Measurements from ENCODE around the gene HCLS1.
"Not testable (repeated sequence)": the region's sequence is repeated elsewhere in the genome, so short reads cannot be mapped to it uniquely, and the experiment has no call there.

HCLS1 gene

DNA sequence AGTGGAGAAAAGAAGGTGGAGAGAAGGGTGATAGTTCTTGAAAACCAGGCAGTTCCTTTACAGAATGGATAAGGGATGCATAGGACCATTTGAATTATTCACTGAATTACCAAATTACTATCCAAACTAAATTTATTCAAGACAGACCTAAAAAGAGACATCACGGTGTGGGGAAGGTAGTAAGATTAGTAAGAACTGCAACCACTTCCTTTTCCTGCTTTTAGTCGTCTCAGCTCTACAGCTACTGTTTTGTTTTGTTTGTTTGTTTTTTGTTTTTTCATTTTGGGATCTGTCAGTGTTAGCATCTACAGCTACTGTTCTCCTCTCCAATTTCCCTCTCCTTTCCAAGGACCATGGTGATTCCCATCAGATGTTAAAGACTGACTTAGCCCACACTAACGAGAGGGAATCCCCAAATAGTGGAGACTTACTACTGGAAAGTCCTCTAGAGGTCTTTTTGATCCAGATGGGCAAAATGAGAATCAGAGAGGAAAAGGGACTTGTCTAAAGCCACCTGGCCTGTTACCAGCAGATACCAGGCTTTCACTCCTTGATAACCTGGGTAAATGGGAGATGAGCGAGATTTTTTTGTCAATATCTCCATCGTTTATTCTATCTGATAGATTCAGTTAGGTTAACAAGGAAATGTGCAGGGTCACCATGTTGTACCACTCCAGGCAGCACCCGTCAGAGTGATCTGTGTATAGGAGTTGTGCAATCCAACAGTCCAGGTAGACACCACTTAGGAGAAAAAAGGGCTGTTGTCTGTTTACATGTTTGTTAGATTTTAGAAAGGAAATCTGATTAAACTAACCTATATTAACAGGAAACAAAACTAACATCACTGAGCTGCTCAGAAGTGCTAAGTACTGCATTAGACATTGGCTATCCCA is 6.0 kb downstream of the HCLS1 start:
- no peak for FAIRE-seq

DNA sequence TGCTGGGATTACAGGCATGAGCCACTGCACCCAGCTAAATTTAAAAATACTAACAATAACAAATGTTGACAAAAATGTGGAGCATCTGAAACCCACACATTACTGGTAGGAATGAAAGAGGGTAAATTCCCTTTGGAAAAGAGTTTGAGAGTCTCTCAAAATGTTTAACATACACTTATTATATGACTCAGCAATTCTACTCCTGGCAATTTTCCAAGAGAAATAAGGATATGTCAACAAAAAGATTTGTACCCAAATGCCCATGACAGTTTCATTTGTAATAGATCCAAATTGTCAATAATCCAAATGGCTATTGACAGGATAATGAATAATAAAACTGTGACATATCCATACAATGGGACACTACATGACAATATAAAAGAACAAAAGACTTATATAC is 9.0 kb downstream of the HCLS1 start:
- FAIRE-seq: no peak

DNA sequence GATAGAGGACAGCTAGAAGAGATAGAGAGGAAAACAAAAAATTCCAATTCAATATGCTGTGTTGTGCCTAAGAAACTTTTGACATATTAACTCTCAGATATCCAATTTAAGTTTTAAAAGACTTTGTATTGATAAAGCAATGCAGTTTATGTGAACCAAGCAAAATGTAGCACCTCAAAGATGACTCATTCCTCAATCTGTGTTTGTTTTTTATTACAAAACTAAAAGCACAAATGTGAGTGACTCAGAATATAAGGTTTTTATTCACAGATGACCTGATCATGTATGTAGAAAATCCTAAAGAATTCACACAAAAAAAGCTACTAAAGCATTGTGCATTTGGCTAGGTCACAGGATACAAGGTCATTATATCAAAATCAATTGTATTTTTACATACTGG is 11.1 kb downstream of the HCLS1 start:
- no peak for FAIRE-seq

DNA sequence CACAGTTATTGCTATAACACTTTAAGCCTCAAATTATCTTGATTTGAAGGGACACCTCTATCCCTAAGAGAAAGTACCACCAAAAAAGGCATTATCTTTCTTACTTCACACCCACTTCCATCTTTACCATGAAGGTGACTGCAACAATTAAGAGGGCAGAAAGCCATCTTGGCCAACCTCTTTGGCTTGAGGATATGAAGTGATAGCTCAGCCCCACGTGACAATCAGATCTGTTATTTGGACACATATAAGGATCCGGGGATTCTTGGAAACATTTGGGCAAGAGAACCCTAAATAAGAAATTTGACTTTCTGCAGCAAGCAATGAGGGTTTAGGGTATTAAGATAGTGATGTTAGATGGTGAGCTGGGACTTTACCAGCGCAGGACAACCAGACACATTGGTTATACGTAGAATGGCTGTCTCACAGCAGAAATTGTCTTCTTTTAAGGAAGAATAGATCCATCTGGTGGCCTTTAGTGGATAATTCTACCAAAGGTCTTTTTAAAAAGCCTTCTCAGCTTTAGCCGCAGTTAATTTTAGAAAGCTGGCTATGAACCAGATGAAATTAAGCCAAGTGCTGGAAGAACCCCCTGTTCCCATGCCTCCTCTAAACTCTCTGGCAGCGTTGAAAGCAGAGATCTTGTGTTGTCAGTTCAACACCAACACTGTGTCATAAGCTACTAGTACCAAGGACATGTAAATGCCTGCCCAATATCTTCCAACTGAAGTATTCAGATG is 12.3 kb downstream of the HCLS1 start:
- no peak for FAIRE-seq

DNA sequence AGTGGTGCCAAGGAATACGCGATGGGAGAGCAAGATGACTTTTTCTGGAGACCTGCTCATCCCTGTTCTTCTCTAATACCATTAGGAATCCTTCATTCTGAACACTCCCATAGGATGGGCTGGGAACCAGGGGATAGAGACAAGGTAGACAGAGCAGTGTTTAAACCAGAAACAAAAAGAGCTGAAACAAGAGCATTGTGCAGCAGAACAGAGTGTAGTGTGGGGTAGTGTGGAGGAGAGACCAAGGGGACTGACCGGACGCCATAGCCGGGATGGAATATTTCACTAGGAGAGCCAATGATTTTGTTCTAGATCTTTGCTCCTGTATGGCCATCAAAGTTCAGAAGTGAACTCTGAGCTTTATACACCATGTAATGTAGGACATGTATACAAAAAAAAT is 15.6 kb downstream of the HCLS1 start:
- FAIRE-seq: no peak

DNA sequence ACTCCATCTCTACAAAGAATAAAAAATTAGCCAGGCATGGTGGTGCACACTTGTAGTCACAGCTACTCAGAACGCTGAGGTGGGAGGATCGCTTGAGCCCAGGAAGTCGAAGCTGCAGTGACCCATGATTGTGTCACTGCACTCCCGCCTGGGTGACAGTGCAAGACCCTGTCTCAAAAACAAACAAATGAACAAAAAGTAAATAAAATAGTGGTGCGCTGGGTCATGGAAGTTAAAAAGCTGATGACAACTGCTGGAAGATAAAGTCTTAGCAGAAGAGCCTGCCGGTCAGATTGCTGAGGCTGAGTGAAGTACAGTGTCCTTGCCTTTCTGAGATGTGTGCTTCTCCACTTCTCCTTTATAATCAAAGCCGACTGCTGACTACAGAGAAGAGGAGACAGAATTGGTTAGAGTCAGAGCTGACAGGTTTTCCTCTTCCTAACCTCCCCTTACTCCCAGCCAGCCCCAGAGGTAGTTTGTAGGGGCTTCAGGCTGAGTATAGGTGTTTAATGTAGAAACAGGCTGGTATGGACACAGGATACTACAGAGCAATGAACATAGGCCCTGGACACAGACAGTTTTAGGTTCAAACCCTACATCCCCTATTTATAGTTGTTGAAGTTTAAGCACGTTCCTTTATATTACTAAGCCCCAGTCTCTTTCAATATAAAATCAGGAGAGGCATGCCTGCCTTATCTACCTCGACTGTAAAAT is 17.9 kb downstream of the HCLS1 start:
- FAIRE-seq: no peak

DNA sequence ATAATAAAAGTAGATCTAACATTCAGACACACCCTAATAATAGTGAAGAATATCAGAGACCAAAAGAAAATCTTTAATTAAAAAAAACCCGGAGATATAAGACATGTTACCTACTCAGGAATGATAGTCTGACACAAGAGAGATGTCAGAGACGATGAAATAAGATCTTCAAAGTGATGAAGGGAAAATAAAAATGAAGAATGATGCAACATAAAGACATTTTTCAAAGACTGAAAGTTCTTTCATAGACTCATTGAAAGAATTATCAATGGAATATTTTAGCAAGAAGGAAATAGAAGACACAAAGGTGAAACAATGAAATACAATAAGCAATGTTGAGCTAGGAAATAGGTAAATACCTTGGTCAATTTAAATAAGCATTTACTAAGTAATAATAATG is 19.6 kb downstream of the HCLS1 start:
- FAIRE-seq: no peak

DNA sequence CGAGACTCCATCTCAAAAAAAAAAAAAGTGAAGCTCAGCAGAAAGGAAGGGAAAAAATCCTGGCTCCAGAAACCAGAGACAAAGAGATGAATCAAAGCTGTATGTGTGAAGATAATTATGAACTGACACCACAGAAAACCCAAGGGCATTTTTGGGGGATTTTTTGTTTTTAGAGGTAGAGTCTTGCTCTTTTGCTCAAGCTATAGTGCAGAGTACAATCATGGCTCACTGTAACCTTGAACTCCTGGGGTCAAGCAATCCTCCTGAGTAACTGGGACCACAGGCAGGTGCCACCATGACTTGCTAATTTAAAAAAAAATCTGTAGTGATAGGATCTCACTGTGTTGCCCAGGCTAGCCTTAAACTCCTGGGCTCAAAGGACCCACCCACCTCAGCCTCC is 22.8 kb downstream of the HCLS1 start:
- FAIRE-seq: no peak

DNA sequence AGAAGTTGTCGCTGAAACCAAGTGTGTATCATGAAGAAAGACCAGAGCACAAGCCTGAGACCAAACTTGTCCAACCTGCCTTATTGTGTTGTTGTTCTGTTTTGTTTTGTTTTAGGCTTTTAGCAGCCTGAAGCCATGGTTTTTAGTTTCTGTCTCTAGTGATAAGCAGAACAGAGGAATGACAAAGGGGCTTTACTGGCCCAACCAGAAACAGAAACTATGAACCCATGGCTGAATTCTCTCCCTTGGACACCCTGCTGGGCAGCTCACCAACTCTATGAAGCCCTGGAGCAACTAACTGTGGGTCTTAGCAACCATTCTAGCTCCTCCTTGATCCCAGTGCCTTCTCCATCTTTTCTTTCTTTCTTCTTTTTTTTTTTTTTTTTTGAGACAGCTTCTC is 30.3 kb downstream of the HCLS1 start:
- no peak for FAIRE-seq

DNA sequence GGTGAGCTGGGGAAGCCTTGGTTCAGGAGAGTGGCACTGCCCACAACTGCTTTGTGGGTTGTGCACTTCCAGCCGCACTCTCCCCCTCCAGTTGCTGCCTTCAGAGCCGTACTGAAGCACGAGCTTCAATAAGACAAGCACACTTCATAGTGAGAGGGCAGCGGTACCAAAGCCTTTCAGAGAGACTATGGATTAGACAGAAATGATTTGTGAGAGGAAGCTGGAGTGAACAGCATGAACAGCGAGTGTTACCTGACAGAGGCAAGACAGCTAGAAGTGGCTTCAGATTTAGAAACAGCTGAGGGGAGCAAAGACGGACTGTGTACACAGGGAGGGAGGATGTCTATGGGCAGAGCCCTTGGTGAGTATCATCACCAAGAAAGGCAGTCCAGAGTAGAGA is 31.1 kb downstream of the HCLS1 start:
- no peak for FAIRE-seq

DNA sequence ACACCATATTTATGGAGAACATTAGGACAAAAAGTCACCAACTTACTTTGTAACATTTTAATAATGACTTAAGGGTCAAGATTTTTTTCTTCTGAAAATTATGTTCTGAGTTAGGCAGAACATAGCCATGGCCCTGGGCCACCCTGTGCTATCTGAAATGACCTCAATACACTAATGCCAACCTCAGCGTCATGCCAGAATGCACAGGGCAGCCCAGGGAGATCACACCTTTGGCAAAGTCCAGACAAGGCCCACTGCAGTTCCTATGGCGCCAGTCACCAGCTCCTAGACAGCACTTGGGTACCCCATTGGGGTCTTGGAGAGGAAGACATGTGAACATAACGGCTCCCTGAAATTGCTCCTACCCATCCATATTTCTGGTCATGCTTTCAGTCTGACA is 33.1 kb downstream of the HCLS1 start:
- no peak for FAIRE-seq

DNA sequence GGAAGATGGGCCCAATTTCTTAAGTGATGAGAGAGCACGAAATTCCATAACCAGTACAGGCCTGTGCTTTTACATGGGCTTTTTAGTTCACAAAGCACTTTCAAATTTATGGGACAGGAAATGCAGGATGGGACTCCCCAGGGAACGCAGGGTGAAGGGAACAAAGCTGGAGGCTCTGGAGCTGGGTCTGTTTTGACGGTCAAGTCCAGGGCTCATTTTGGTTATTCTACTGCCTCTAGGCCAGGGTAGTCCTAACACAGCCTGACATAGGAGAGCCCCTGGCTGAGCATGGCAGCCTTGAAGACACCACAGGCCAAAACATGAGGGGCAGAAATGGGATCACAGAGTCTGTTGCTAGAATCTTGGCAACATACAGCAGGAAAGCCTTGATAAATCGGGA is 33.5 kb downstream of the HCLS1 start:
- FAIRE-seq: no peak

DNA sequence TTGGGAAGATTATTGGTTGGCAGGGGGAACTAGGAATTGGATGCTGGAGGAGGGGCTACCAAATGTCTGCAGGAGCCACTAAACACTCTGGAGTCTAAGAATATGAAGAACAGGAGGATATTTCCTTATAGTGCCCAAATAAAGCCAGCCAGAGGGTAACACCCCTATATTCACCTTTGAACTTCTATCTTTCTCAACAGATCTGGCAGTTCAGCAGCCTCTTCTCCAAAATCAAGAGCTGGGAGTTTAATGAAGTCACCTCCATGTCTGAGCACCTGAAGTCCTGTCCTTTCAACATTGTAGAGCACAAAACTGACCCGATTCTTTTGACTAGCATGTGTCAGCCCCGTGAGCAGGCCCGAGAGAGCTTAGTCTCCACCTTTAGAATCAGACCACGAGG is 34.2 kb downstream of the HCLS1 start:
- no peak for FAIRE-seq

DNA sequence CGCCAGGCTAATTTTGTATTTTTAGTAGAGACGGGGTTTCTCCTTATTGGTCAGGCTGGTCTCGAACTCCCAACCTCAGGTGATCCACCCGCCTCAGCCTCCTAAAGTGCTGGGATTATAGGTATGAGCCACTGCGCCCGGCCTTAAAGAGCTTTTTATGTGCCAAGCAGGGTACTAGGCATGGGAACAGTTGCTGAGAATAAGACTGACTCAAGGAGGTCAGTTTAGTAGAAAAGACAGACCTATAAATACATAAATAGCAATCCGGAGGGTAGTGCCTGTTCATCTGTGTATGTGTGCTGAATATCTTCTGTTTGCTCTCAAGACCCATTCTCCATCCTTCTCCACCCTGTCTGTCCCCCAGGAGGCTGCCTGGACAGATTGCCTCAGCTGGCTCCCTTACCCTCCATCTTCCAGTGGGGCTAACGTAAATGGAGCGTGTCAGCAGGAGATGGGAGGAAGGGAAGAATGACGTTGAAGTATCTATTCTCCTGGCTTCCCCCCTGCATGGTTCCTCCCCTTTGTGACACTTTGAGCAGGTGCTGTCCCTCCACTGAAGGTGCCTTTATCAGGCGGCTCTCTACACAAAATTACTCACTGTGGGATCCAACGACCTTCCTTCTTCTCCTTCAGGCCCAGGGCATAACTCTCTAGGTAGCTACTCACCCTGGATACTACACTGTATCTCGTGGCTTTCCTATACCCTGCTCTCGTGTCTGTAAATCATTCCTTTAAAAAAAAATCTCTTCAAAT is 36.4 kb downstream of the HCLS1 start:
- FAIRE-seq: no peak

DNA sequence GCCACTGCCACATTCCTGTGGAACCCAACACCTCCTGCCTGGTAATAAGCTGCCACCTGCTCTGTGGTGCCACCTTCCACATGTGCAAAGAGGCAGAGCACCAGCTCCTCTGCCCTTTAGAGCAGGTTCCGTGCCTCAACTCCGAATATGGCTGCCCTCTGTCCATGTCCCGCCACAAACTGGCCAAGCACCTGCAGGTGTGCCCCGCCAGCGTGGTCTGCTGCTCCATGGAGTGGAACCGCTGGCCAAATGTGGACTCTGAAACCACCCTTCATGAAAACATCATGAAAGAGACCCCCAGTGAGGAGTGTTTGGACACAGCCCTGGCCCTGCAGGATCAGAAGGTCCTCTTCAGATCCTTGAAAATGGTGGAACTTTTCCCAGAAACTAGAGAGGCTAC is 39.2 kb downstream of the HCLS1 start:
- FAIRE-seq: no peak

DNA sequence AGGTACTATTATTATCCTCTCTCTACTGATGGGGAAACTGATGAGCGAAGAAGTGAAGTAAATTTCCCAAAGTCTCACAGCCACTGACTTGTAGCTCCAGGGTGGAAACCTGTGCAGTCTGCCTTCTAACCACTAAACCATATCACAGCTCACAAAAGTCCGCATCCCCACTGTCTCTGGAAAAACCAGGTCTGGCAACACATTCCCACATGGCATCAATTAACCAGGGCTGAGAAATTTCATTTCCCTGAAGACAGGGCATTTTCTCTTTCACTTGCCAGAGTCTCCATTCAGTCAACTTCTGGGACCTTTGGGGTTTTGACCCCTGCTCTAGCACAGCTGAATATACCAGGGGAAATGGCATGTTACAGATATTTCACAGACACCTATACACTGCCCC is 41.0 kb downstream of the HCLS1 start:
- no peak for FAIRE-seq

DNA sequence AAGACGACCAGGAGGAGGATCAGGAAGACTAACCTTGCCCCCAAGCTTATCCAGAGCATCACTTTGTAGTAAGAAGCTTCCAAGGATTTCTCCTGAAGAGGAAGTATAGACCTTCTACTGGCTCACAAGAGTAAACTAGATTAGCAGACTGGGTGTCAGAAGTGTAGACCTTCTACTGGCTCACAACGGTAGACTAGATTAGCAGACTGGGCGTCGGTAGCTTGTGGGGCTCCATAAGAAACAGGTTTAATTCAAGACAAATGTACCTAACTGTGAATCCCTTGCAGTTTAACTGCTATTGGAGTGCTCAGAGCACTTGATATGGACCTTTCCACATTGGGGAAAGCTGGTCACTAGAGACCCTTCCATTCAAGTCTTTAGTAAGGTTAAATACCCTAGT is 54.6 kb downstream of the HCLS1 start:
- no peak for FAIRE-seq

DNA sequence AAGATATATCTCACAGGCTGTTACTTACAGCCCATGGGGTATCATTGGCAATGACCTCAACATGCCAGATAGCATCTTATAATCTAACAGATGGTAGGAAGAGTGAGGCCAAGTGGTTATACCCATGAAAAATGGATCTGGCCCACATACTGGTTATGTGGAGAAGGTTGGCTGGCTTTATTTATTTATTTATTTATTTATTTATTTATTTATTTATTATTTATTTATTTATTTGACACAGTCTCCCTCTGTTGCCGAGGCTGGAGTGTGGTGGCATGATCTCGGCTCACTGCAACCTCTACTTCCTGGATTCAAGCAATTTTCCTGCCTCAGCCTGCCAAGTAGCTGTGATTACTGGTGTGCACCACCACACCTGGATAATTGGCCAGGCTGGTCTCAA is 55.9 kb downstream of the HCLS1 start:
- no peak for FAIRE-seq

DNA sequence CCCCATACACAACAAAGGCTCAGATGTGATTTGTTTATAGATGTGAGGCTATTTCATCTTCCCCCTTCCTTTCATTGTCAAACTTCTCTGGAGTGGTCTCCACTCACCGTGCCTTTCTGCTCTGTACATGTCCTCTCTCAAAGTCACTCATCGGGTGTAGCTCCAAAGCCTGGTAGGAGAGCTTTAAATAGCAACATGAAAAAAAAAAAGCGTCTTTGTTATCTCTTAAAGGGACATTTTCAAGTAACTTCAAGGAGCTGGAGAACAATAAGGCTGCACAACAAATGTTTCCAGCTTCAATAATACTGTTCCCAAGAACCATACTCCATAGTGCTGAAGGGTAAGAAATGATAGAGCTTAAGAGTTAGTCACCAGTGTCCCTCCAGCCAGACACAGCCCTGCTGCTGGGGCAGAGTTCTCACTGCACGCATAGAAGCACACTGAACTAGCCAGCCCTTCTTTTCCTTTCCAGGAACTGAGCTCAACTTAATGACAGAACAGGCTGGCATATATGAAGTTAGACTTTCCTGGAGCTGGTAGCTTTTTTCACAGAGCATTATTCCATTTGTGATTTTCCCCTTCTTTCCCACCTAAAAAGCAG is 59.4 kb downstream of the HCLS1 start:
- no peak for FAIRE-seq

DNA sequence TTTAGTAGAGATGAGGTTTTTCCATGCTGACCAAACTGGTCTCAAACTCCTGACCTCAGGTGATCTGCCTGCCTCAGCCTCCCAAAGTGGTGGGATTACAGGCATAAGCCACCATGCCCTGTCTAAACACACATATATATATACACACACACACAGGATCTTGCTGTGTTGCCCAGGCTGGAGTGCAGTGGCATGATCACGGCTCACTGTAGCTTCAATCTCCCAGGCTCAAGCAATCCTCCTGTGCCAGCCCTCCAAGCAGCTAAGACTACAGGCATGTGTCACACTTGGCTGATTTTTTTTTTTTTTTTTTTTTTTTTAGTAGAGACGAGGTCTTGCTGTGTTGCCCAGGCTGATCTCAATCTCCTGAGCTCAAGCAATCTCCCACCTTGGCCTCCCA is 60.8 kb downstream of the HCLS1 start:
- not testable (repeated sequence) for FAIRE-seq

DNA sequence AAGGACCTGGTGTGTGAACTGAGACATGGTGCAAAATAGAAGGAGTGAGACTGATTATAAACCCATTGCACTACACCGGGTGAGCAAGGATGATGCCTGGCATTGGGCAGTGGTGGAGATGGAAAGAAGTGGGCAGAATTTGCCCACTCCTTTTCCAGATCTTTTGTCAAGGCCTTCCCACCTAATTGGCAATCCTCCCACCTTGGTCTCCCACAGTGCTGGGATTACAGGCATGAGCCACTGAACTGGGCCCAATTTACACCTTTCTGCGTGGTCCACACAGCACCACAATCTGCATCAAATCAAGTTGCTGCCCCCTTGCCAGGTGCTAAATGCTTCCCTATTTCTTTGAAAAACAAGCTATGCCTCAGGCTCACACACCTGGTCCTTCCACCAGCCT is 62.1 kb downstream of the HCLS1 start:
- FAIRE-seq: no peak

DNA sequence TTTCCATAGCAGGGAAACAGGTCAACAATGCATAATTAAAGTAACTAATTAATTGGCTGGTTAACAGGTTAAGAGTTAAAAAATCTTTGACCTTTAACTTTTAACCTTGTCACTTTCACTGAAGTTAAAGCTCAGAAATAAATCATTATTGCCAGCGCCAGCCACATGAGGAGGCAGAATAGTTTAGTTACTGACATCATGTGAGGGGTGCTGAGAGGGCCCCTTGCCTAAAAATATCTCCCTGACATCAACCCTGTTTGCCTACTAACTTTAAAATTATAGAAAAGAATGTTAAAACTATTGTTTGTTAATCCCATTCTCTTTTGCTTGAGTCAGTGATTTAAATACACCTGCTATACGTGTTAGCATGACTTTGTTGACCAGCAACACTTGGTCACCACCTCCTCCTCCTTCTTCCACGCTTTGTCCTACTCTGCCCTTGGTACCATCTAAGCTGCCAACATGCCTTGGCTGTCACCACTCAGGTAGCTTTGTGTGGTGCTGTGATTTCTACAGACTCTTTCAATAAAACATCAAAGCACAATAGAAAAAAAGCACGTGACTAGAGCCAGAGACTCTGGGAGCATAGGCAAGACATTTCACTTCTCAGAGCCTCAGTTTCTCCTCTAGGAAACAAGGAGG is 64.8 kb downstream of the HCLS1 start:
- FAIRE-seq: no peak
